Measurements from ENCODE around the gene MESP1. TPM values are rescaled to one million over a fixed set of nuclear protein-coding genes. Genes with fewer than 3 reads are reported as not detected.

MESP1 gene
- total and polyA plus RNA-seq, 10 of the 15 experiments (the other 5 are each of a cell fraction or from before 2014, with no cell fraction given) = 0.04 to 1.1 (median 0.57) TPM; not detected in 2

DNA sequence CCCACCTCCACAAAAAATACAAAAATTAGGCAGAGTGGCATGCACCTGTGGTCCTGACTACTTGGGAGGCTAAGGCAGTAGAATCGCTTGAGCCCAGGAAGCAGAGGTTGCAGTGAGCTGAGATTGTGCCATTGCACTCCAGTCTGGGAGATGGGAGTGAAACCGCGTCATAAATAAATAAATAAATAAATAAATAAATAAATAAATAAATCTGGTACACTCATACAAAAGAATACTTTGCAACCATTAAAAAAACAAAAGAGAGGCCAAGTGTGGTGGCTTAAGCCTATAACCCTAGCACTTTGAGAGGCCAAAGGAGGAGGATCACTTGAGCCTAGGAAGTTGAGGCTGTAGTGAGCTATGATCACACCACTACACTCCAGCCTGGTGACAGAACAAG, 28.0 kb downstream of the MESP1 start (continued):
- TF ChIP-seq FOXK2 (IDR thresholded peaks at IDR 0.05) = no peak
- TF ChIP-seq POLR2A (IDR thresholded peaks at IDR 0.05; ENCODE audit: low read depth, low read length) = no peak
- no peak for TF ChIP-seq NFIC (IDR thresholded peaks at IDR 0.05; ENCODE audit: low read depth, low read length)
- no peak for TF ChIP-seq NRF1 (conservative IDR thresholded peaks at IDR 0.05; ENCODE audit: low read depth, low read length)

DNA sequence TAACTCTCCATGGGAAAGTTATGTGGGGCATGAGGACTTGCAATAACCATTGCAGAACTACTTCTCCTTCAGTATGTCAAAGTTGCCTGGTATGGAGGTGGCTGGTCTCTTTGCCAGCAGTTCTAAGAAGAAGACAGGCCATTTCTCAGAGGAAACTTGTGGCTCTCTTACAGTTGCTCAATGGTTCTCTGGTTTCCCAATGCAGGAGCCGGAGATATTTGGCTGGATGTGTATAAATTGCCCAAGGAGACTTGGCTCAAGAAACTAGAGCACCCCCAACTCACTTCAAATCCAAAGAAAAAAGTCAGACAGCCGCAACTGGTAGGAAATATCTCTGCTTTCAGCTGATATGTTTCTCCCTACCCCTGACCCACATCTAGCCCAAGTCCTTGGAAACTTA, 36.3 kb downstream of the MESP1 start:
- FAIRE-seq = no peak
- Histone ChIP-seq H3K27ac (ENCODE audit: control insufficient read depth, insufficient read depth) (no peak overlapping the region), H3K9me3 (replicated peaks; ENCODE audit: control insufficient read depth, insufficient read depth, low read length) (no peaks in the 10 kb centered on the region), H3K36me3 (ENCODE audit: control insufficient read depth in 2 of 2, insufficient read depth in 2 of 2, low read length in 1 of 2) (no peaks in the 10 kb centered on the region), H3K4me2 (ENCODE audit: control insufficient read depth, insufficient read depth) (no peak overlapping the region), H3K9ac (ENCODE audit: control insufficient read depth, insufficient read depth, low read length) (no peak overlapping the region), H3K27me3 (replicated peaks in 1 of 2; ENCODE audit: control insufficient read depth in 2 of 2, insufficient read depth in 2 of 2, low read length in 1 of 2) (no peaks in the 10 kb centered on the region), H2AFZ (ENCODE audit: control insufficient read depth, low read depth, low read length) (no peak overlapping the region), H3K4me3 (no peak overlapping the region), H3K79me2 (ENCODE audit: control insufficient read depth, insufficient read depth, low read length) (no peaks in the 10 kb centered on the region), H4K20me1 (ENCODE audit: control insufficient read depth, insufficient read depth) (no peaks in the 10 kb centered on the region), H3K4me1 (ENCODE audit: control insufficient read depth, insufficient read depth, low read length) (no peaks in the 10 kb centered on the region)
- in situ Hi-C loops (cut with MboI) = no loop called here
- no TSS peak for BruUV-seq (replicated peaks)
- CTCF ChIA-PET = no interaction called here
- no peak for TF ChIP-seq SPI1 (IDR thresholded peaks at IDR 0.05; ENCODE audit: borderline replicate concordance, insufficient read depth, low read depth, low read length)
- TF ChIP-seq ZSCAN29 (IDR thresholded peaks at IDR 0.05) = no peak
- no peak for TF ChIP-seq SMARCA5 (IDR thresholded peaks at IDR 0.05)
- TF ChIP-seq IKZF2 (IDR thresholded peaks at IDR 0.05) = no peak
- TF ChIP-seq USF2 (IDR thresholded peaks at IDR 0.05; ENCODE audit: borderline replicate concordance, low read depth, low read length) = no peak
- no peak for TF ChIP-seq WRNIP1 (IDR thresholded peaks at IDR 0.05; ENCODE audit: borderline replicate concordance, low read depth, low read length)
- TF ChIP-seq HSF1 (IDR thresholded peaks at IDR 0.05; ENCODE audit: low read depth, low read length) = no peak
- TF ChIP-seq PAX5 (IDR thresholded peaks at IDR 0.05; ENCODE audit: borderline replicate concordance, low read depth, low read length) = no peak
- TF ChIP-seq ZNF274 (IDR thresholded peaks at IDR 0.05; ENCODE audit: insufficient read depth, insufficient read length) = no peak
- no peak for TF ChIP-seq MAX (IDR thresholded peaks at IDR 0.05; ENCODE audit: low read depth, low read length)
- TF ChIP-seq SUPT20H (IDR thresholded peaks at IDR 0.05; ENCODE audit: borderline replicate concordance, control insufficient read depth, low read depth, low read length) = no peak
- no peak for TF ChIP-seq HDAC6 (IDR thresholded peaks at IDR 0.05; ENCODE audit: unreplicated experiment)
- RAD21 ChIA-PET (ENCODE audit: unreplicated experiment) = no interaction called here
- DNase-seq (ENCODE audit: low read depth, low spot score) = no peak
- ATAC-seq = no peak
- SMC1A ChIA-PET (ENCODE audit: uncharacterized antibody, unreplicated experiment) = no interaction called here
- POLR2A ChIA-PET = no interaction called here
- intact Hi-C loops (cut with micrococcal nuclease; ENCODE audit: unreplicated experiment) = no loop called here
- WGBS (ENCODE audit: insufficient coverage, insufficient replicate concordance, low lambda C conversion rate, missing lambda C conversion rate) = 45% methylated on average over 2 of the region's 2 CpGs

Data from GM12878 (cell line).